Vagina (tissue), 2 donors: ENCODE results near the gene CLEC9A.

Source experiments
- CTCF ChIP-seq, 3 experiments: fragments of 450-650 bp in 2 of 3; fragments of 200-600 bp in 1 of 3; sonication (generic) in 1 of 3; IDR thresholded peaks; one replicate each; pipeline ENCODE4 v1.5.1; 2017 to 2019; ENCODE audit warnings: antibody characterized with exemption in 3 of 3, mild to moderate bottlenecking in 2 of 3, moderate library complexity in 2 of 3
- POLR2A ChIP-seq, 2 donors: fragments of 450-650 bp; IDR thresholded peaks; one replicate each; pipeline ENCODE4 v1.6.1; 2017; ENCODE audit warnings: antibody characterized with exemption in 2 of 2, mild to moderate bottlenecking in 2 of 2, moderate library complexity in 2 of 2
- POLR2AphosphoS5 ChIP-seq, 2 donors: sonication (generic); formaldehyde crosslinking; IDR thresholded peaks; one replicate each; pipeline ENCODE4 v1.9.0; 2017; ENCODE audit warnings: antibody characterized with exemption in 2 of 2, mild to moderate bottlenecking in 2 of 2, low read depth in 1 of 2; ENCODE audit not compliant: insufficient read depth in 1 of 2

- TF ChIP-seq CTCF (IDR thresholded peaks at IDR 0.05) (no peak), POLR2A (IDR thresholded peaks at IDR 0.05) (no peak), POLR2AphosphoS5 (IDR thresholded peaks at IDR 0.05; ENCODE audit: insufficient read depth in 1 of 2, low read depth in 1 of 2) (no peak)
Measured at GRCh38 chr12:10042167-10042566, 11.7 kb downstream of the CLEC9A start.
